Naive B cell (primary cell): ENCODE measurements around the gene TUFT1. TPM values are rescaled to one million over a fixed set of nuclear protein-coding genes. Genes with fewer than 3 reads are reported as not detected.

Experiments
- ATAC-seq, 2 donors: fragments of 150-1000 bp; cut with Tn5 transposase; 2 replicates each; pipeline ENCODE4 v1.10.0; 2021; ENCODE audit warnings: low read depth in 2 of 2, mild to moderate bottlenecking in 2 of 2, moderate library complexity in 2 of 2
- DNase-seq: peaks from one replicate; pipeline ENCODE4 v3.0.0; 2022
- H3K27ac Mint-ChIP-seq, 6 donors: one replicate each; pipeline ENCODE4 v1.8.0; 2020 to 2022; ENCODE audit warnings: mild to moderate bottlenecking in 6 of 6, mixed read lengths in 6 of 6, moderate library complexity in 5 of 6, inconsistent platforms in 2 of 6
- H3K27me3 Mint-ChIP-seq, 3 donors: one replicate each; pipeline ENCODE4 v1.8.0; 2021 to 2022; ENCODE audit warnings: mixed read lengths in 3 of 3, mild to moderate bottlenecking in 1 of 3
- H3K36me3 Mint-ChIP-seq, 2 donors: one replicate each; pipeline ENCODE4 v1.8.0; 2020 to 2022; ENCODE audit warnings: mixed read lengths in 2 of 2, inconsistent platforms in 1 of 2, mild to moderate bottlenecking in 1 of 2
- H3K4me1 Mint-ChIP-seq, 3 donors: one replicate each; pipeline ENCODE4 v1.8.0; 2020 to 2022; ENCODE audit warnings: mixed read lengths in 3 of 3, inconsistent platforms in 1 of 3, mild to moderate bottlenecking in 1 of 3, moderate library complexity in 1 of 3
- H3K4me3 Mint-ChIP-seq, 8 donors: one replicate each; pipeline ENCODE4 v1.8.0; 2020 to 2022; ENCODE audit warnings: mild to moderate bottlenecking in 8 of 8, mixed read lengths in 8 of 8, moderate library complexity in 8 of 8, inconsistent platforms in 2 of 8
- H3K9me3 Mint-ChIP-seq, 7 donors: one replicate each; pipeline ENCODE4 v1.8.0; 2020 to 2022; ENCODE audit warnings: mixed read lengths in 7 of 7, mild to moderate bottlenecking in 5 of 7, inconsistent platforms in 2 of 7, moderate library complexity in 1 of 7
- polyA plus RNA-seq, 6 donors: library from polyadenylated mRNA; unstranded; fragments of 300-500 nt; fragmentation: Illumina TruSeq; gene quantifications; one replicate each; pipeline ENCODE4 v1.2.3, GENCODE V29; 2021; ENCODE audit warnings: low read depth in 6 of 6

TUFT1 gene
- polyA plus RNA-seq, 6 donors from 2014 or later = 0.43 to 1.6 (median 1.1) TPM; not detected in 1

DNA sequence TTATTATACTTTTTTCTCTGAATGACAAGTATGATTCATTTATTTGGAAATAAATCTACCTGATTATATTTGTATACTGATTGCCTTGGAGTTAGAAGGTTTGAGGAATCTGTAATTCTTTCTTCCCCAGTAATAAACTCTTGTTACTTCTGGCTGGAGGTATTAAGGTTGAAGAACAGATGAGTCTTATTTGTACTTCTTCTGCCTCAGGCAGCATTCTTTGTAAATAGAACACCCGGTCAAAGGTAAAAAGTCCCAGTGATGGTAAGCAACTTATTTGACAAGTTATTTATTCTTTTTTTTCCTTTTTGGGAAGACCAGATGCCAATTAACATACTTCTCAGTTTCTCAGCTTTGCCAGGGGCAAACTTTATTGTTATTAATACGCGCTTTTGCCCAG, 84.7 kb downstream of the TUFT1 start:
- peaks cover 2 to 10% (median 9%) of the 10 kb centered on the region in 3 donors for H3K4me1 Mint-ChIP-seq
- peaks cover 0 to 5% of the 10 kb centered on the region in 2 donors for H3K36me3 Mint-ChIP-seq
- no peaks in the 10 kb centered on the region for H3K27me3 Mint-ChIP-seq
- DNase-seq (no peak), ATAC-seq (no peak)
- no peak overlapping the region for H3K4me3 Mint-ChIP-seq
- no peak overlapping the region for H3K27ac Mint-ChIP-seq
- H3K9me3 Mint-ChIP-seq = no peaks in the 10 kb centered on the region

DNA sequence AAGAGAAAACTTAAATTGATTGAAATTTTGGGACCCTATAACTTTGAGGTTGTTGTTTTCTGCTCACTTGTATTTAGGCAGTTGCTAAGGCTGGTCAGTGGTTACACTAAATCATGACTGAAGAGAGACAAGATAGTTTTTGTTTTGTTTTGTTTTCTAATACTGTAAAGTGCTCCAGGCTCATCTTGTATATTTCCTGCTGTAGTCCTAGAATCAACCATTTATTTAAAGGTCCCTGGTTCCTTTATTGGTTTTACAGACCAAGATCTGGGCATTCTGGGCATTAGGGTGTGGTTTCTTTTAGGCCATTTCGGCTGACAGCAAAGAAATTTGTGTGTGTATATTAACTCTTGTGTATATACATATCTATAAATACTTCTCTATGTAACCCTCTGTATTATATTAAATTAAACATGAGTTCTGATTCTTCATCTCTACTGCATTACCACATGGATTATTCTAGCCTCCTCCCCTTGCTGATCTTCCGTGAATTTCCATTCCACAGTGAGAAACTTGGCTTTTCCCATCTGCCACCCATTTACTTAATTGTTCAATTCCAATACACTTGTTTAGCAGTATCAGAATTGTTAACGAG, 86.7 kb downstream of the TUFT1 start:
- no peak overlapping the region for H3K4me3 Mint-ChIP-seq
- peaks cover 0 to 5% of the 10 kb centered on the region in 2 donors for H3K36me3 Mint-ChIP-seq
- peaks cover 0 to 6% (median 3%) of the 10 kb centered on the region in 3 donors for H3K4me1 Mint-ChIP-seq
- H3K27me3 Mint-ChIP-seq = no peaks in the 10 kb centered on the region
- no peak overlapping the region for H3K27ac Mint-ChIP-seq
- H3K9me3 Mint-ChIP-seq = no peaks in the 10 kb centered on the region
- ATAC-seq = no peak
- no peak for DNase-seq

- Mint-ChIP-seq H3K36me3 (peaks cover 0 to 5% of the 10 kb centered on the region in 2 donors), H3K9me3 (no peaks in the 10 kb centered on the region), H3K4me1 (peaks cover 0 to 7% (median 6%) of the 10 kb centered on the region in 3 donors), H3K4me3 (no peak overlapping the region), H3K27ac (no peak overlapping the region), H3K27me3 (no peaks in the 10 kb centered on the region)
- ATAC-seq (no peak), DNase-seq (no peak)
Observed at GRCh38 chr1:151629278-151629677, 89.2 kb downstream of the TUFT1 start.

Other genes starting within 250 kb of the TUFT1 start
- 10 to 100 TPM; 35.0 to 80.3 (median 61.5) TPM for gene PI4KB, start 212.9 kb upstream of the TUFT1 start, polyA plus RNA-seq
- 100 to 1,000 TPM; 113 to 139 (median 130) TPM for gene RFX5, start 193.1 kb upstream of the TUFT1 start, polyA plus RNA-seq
- under 1 TPM in 2 of 6 donors, not detected in 4; 0.20 to 0.53 TPM for gene SELENBP1, start 167.6 kb upstream of the TUFT1 start, polyA plus RNA-seq
- gene PSMB4, start 140.7 kb upstream of the TUFT1 start, polyA plus RNA-seq = 10 to 100 TPM; 50.2 to 79.3 (median 57.7) TPM
- 10 to 100 TPM in 1 of 6 donors, 1 to 10 TPM in 5; 2.5 to 15.0 (median 8.0) TPM for gene POGZ, start 80.8 kb upstream of the TUFT1 start, polyA plus RNA-seq
- under 1 TPM in 3 of 6 donors, not detected in 3; 0.07 to 0.43 (median 0.13) TPM for gene CGN, start 28.9 kb upstream of the TUFT1 start, polyA plus RNA-seq
- 10 to 100 TPM in 5 of 6 donors, 1 to 10 TPM in 1; 4.2 to 17.2 (median 13.1) TPM for gene SNX27, start 71.7 kb downstream of the TUFT1 start, polyA plus RNA-seq
- gene CELF3, start 176.5 kb downstream of the TUFT1 start, polyA plus RNA-seq = not detected
- gene RIIAD1, start 181.2 kb downstream of the TUFT1 start, polyA plus RNA-seq = not detected
- 100 to 1,000 TPM; 126 to 160 (median 142) TPM for gene MRPL9, start 223.2 kb downstream of the TUFT1 start, polyA plus RNA-seq